HG02938 (cell line): Measurements from ENCODE around the gene PPP1R3A.
"Not testable (repeated sequence)": the region's sequence is repeated elsewhere in the genome, so short reads cannot be mapped to it uniquely, and the experiment has no call there.

ENCODE experiments used
- ATAC-seq: cut with Tn5 transposase; IDR thresholded peaks from one replicate; pipeline ENCODE4 v1.9.1; 2021; ENCODE audit warnings: mild to moderate bottlenecking, moderate library complexity; ENCODE audit not compliant: unreplicated experiment

PPP1R3A gene

DNA sequence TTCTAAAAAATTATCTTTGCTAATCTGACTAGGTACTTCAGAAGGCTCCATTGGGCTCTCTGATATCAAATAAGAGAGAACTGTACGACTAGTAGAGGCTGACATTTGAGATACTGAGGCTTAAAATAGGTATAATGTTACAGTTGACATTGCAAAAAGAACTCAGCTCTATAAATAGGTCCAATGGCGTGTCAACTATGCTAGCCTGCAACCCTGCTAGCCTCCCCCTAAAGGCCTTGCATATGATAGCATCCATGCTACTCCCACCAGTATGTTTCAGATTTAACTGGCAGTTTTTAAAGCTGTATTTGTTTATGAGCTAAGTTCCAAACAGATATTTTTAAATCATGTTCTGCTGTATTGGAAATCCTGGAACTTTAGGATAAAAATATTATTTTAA is at the start of gene PPP1R3A:
Gene PPP1R3A (minus strand): TSS at position 64 of the 400 bp plus-strand sequence. CDS start 13 bp downstream, at position 51.
- ATAC-seq: no peak

GRCh38 chr7:113963356-113963755 is 44.5 kb upstream of the PPP1R3A start:
- ATAC-seq: no peak

DNA sequence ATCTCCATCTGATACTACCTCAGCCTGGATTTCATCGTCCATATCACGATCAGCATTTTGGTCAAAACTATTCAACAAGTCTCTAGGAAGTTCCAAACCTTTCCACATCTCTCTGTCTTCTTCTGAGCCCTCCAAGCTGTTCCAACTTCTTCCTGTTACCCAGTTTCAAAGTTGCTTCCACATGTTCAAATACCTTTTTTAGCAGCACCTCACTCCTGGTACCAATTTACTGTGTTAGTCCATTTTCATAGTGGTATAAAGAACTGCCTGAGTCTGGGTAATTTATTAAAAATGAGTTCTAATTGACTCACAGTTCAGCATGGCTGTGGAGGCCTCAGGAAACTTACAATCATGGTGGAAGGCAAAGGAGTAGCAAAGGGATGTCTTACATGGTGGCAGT is 41.1 kb upstream of the PPP1R3A start:
- ATAC-seq: no peak

- ATAC-seq: no peak
Observed at GRCh38 chr7:113955157-113955556, 36.3 kb upstream of the PPP1R3A start.

- no peak for ATAC-seq
Observed at GRCh38 chr7:113953553-113953952, 34.7 kb upstream of the PPP1R3A start.

- no peak for ATAC-seq
Observed at GRCh38 chr7:113945018-113945938, 26.5 kb upstream of the PPP1R3A start.

- ATAC-seq: no peak
Observed at GRCh38 chr7:113936982-113937381, 18.2 kb upstream of the PPP1R3A start.

- ATAC-seq: no peak
Observed at GRCh38 chr7:113936535-113936934, 17.7 kb upstream of the PPP1R3A start.

GRCh38 chr7:113929389-113929788 is 10.6 kb upstream of the PPP1R3A start:
- ATAC-seq: not testable (repeated sequence)

GRCh38 chr7:113928112-113928511 is 9.3 kb upstream of the PPP1R3A start:
- ATAC-seq: no peak

- ATAC-seq: no peak
Observed at GRCh38 chr7:113922049-113922448, 3.2 kb upstream of the PPP1R3A start.

DNA sequence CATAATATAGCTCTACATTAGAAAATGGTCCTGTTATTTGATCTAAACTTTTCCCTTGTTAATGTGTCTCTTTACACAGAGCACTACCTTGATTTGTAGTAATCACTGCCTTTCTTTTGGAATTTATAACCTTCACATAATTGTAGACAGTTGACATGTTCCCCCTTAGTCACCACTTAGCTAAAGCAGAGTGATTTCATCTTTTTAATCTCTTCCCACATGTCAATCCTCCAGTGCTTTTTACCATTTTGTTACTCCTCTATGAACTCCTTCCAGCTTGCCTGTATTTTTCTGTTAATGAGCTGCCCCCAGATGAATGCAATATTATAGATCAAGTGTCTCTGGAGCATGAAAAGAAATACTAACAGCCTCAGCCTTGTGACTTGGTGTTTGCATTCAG is 2.6 kb upstream of the PPP1R3A start:
- ATAC-seq: no peak

DNA sequence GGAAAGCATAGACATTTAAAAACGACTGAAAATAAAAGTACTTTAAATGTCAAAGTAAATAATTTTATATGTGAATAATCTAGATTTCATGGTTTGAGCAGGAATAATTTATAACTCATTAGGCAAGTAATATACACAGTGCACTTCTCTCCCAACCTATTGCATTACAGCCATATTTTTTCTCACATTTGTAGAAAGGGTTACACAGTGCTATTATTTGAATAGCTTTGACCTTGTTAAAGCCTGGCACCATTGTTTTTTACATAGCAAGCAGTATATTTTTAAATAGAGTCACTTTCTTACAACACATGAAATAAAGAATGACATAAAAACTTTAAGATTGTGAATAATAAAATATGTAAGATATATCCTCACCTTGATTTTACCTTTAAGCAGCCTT is 969 bp downstream of the PPP1R3A start:
- no peak for ATAC-seq

DNA sequence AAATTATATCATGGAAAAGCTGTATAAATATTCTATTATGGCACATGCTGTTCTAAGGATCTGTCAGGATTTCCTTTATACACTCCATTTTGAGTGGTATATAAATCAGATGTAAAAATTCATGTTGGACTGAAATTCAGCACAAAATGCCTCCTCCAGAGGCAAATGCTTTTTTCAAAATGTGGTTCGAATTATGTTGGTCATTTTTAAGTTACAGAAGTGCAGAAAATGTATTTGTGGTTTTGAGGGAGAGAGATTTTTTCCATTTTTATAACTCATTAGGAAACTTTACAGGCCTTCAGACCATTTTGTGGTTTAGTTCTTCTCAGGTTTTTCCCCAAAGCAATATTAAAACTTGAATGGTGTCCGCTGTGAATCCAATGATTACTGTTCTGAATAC is 2.9 kb downstream of the PPP1R3A start:
- ATAC-seq: no peak

- ATAC-seq: no peak
Observed at GRCh38 chr7:113912876-113913275, 5.9 kb downstream of the PPP1R3A start.

DNA sequence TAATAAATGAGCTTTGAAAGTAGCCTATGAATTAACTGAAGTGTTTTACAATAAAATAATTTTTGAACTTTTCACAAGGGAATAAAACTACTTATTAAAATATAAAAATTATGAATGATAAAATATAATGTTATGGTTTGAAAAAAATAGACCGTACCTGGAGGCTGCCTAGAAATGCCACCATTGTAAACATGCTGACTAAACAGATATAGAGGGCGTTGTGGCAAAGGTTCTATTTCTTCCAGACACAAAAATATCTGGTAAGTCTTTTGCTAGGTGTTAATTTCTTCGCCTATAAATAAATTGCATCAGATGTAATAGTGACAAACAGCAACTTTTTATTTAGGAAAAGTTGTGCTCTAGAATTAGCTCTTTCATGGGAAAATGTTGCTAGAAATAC is 11.2 kb downstream of the PPP1R3A start:
- no peak for ATAC-seq

GRCh38 chr7:113904521-113904920 is 14.3 kb downstream of the PPP1R3A start:
- no peak for ATAC-seq

- no peak for ATAC-seq
Observed at GRCh38 chr7:113892818-113893217, 26.0 kb downstream of the PPP1R3A start.

DNA sequence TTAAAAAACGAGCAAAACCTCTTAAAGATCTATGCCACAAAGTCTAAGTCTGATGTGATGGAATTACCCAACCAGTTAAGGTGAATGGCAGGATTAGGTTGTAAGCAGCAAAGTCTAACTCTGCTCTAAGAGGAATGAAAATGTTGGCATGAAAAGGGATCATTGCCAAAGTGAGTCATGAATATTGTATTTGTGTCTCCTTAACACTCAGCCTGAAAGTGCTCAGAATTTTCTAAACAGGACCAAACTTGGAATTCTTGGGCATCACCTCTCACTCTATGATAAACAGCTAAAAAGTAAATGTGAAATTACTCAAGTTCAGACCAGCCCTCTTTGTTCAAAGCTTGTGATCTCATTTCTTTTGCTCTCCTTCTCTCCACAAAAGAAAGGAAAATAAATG is 27.0 kb downstream of the PPP1R3A start:
- no peak for ATAC-seq

- no peak for ATAC-seq
Observed at GRCh38 chr7:113891031-113891350, 27.8 kb downstream of the PPP1R3A start.

DNA sequence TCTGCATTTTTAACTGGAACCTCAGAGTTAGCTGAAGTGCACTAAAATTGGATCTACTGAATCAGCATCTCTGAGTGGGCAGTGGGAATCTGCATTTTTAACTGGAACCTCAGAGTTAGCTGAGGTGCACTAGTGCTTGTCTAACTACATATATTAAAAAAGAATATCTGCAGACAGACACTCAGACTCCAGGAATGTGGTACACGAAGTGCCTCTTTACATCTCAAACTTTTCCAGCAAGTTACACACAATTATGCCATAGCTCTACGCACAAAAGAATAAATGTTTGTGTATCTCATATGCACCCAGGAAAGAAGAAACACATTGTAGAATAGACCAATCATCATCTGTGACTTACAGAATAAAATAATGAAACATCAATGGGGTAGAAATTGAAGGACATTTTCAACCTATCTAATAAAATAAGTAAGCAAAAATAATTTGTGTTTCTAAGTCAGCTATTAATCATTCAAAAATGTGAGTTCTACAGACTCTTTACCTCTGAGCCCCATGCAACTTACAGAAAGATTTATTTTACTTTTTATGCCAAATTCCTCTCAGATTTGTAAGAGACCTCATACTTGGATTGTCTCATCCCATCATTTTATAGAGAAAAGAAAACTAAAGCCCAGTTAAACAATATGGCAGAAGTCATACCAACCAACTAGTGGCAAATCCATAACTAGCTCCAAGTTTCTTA is 28.3 kb downstream of the PPP1R3A start:
- no peak for ATAC-seq

- no peak for ATAC-seq
Observed at GRCh38 chr7:113883096-113883495, 35.7 kb downstream of the PPP1R3A start.
